ACHN (cell line): Measurements from ENCODE around the gene KIZ.
"Not testable (repeated sequence)": the region's sequence is repeated elsewhere in the genome, so short reads cannot be mapped to it uniquely, and the experiment has no call there.

ENCODE experiments used
- DNase-seq: peaks from one replicate; pipeline ENCODE4 v3.0.0-alpha.2; 2015
- in situ Hi-C: cut with HindIII; loops from 2 replicates; pipeline ENCODE4 v1.10.0; 2017; ENCODE audit warnings: low sequenced_read_pairs, low pct_ligation_motif_present, low pct_unique_long_range_greater_than_20kb

The KIZ gene

GRCh38 chr20:21161926-21162325 lies 36.0 kb downstream of the KIZ start:
- DNase-seq: no peak
- in situ Hi-C loops: no loop called here

GRCh38 chr20:21162631-21163030 lies 36.7 kb downstream of the KIZ start:
- in situ Hi-C loops: no loop called here
- DNase-seq: no peak

GRCh38 chr20:21166801-21167200 lies 40.9 kb downstream of the KIZ start:
- DNase-seq: no peak
- in situ Hi-C loops: no loop called here

- in situ Hi-C loops: no loop called here
- no peak for DNase-seq
Measured at GRCh38 chr20:21167261-21167660, 41.4 kb downstream of the KIZ start.

GRCh38 chr20:21168061-21168460 lies 42.2 kb downstream of the KIZ start:
- in situ Hi-C loops, DNase-seq: not testable (repeated sequence)

- DNase-seq: no peak
- in situ Hi-C loops: no loop called here
Measured at GRCh38 chr20:21172626-21173025, 46.7 kb downstream of the KIZ start.

GRCh38 chr20:21173485-21173884 lies 47.6 kb downstream of the KIZ start:
- in situ Hi-C loops: no loop called here
- no peak for DNase-seq

- in situ Hi-C loops: no loop called here
- DNase-seq: no peak
Measured at GRCh38 chr20:21174516-21175239, 48.8 kb downstream of the KIZ start.

GRCh38 chr20:21175433-21175832 lies 49.6 kb downstream of the KIZ start:
- in situ Hi-C loops: no loop called here
- DNase-seq: no peak

- in situ Hi-C loops: no loop called here
- no peak for DNase-seq
Measured at GRCh38 chr20:21177767-21178166, 51.9 kb downstream of the KIZ start.

GRCh38 chr20:21179757-21180156 lies 53.9 kb downstream of the KIZ start:
- DNase-seq: no peak
- in situ Hi-C loops: no loop called here

GRCh38 chr20:21180248-21180647 lies 54.4 kb downstream of the KIZ start:
- in situ Hi-C loops: no loop called here
- no peak for DNase-seq

- in situ Hi-C loops: no loop called here
- no peak for DNase-seq
Measured at GRCh38 chr20:21181028-21181427, 55.1 kb downstream of the KIZ start.

- peak; percentile 84 for DNase-seq
- in situ Hi-C loops: no loop called here
Measured at GRCh38 chr20:21182832-21183563, 57.1 kb downstream of the KIZ start.

GRCh38 chr20:21183722-21184121 lies 57.8 kb downstream of the KIZ start:
- in situ Hi-C loops: no loop called here
- DNase-seq: peak; percentile 64

- in situ Hi-C loops: no loop called here
- DNase-seq: peak; percentile 25
Measured at GRCh38 chr20:21184819-21185218, 58.9 kb downstream of the KIZ start.

GRCh38 chr20:21185849-21186248 lies 60.0 kb downstream of the KIZ start:
- in situ Hi-C loops: no loop called here

GRCh38 chr20:21189761-21190523 lies 64.1 kb downstream of the KIZ start:
- in situ Hi-C loops: no loop called here
- no peak for DNase-seq

More at GRCh38 chr20:21185849-21186248, 60.0 kb downstream of the KIZ start:
- no peak for DNase-seq

- DNase-seq: no peak
- in situ Hi-C loops: no loop called here
Measured at GRCh38 chr20:21190869-21191268, 65.0 kb downstream of the KIZ start.
